ENCODE measurements around the gene PCBD1. TPM values are rescaled to one million over a fixed set of nuclear protein-coding genes. Genes with fewer than 3 reads are reported as not detected.

Gene PCBD1
- polyA plus RNA-seq, 3 donors: 18.0 to 28.3 (median 21.3) TPM

DNA sequence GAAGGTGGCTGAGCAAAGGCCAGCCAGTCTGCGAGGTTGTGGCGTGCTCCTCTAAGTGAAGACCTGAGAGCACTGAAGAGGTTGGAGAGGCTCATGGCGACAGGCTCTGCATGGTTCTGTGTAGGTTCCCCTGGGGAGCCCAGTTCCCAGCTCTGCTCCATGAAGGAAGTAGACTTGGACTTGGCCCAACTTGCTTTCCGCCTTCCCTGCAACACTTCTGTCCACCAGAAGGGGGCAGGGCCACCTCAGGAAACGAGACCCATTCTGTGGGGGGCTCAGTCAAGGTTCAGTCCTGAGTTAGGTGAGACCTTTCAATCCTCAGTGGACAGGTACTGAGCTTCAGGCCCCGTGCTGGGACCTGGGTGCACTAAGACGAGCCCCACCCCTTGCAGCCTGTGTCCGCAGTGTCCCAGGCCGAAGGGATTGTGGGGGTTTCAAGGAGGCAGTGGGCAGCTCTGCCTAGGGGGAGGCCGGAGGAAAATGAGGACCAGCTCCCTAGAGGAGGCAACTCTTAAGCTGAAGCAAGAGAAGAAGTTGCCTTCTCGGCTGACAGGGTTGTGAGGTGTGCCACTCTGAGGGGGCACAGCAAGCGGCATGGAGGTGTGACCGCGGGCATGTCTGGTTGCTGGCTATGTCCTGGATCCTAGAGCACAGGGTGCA, 15.0 kb upstream of the PCBD1 start:
- intact Hi-C loops (cut with micrococcal nuclease): no loop called here
- Mint-ChIP-seq H3K27me3 (ENCODE audit: low read depth in 3 of 3) (peaks cover 5 to 13% (median 5%) of the 10 kb centered on the region in 3 donors), H3K27ac (no peak overlapping the region), H3K36me3 (no peaks in the 10 kb centered on the region), H3K4me1 (no peaks in the 10 kb centered on the region), H3K4me3 (no peak overlapping the region), H3K9me3 (no peaks in the 10 kb centered on the region)
- no peaks in the 10 kb centered on the region for H3K4me1 ChIP-seq (ENCODE audit: control insufficient read depth in 1 of 2, insufficient read depth in 2 of 2, low read length in 2 of 2)
- 65% methylated on average over 14 of the region's 14 CpGs for WGBS (ENCODE audit: insufficient coverage)
- H3K4me2 ChIP-seq (replicated peaks; ENCODE audit: extremely low read depth, low read length, poor library complexity, severe bottlenecking): no peak overlapping the region
- peak; percentile 10 to 32 (median 11) for DNase-seq
- no peak overlapping the region for H3K9ac ChIP-seq (ENCODE audit: insufficient read depth, low read length, poor library complexity, severe bottlenecking)
- no peaks in the 10 kb centered on the region for H3K79me2 ChIP-seq (ENCODE audit: insufficient read depth, low read length)
- no peak overlapping the region for H2AFZ ChIP-seq (ENCODE audit: insufficient read depth, low read depth, low read length, poor library complexity, severe bottlenecking)
- TF ChIP-seq, protein P1, sequence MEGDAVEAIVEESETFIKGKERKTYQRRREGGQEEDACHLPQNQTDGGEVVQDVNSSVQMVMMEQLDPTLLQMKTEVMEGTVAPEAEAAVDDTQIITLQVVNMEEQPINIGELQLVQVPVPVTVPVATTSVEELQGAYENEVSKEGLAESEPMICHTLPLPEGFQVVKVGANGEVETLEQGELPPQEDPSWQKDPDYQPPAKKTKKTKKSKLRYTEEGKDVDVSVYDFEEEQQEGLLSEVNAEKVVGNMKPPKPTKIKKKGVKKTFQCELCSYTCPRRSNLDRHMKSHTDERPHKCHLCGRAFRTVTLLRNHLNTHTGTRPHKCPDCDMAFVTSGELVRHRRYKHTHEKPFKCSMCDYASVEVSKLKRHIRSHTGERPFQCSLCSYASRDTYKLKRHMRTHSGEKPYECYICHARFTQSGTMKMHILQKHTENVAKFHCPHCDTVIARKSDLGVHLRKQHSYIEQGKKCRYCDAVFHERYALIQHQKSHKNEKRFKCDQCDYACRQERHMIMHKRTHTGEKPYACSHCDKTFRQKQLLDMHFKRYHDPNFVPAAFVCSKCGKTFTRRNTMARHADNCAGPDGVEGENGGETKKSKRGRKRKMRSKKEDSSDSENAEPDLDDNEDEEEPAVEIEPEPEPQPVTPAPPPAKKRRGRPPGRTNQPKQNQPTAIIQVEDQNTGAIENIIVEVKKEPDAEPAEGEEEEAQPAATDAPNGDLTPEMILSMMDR (IDR thresholded peaks at IDR 0.05): peak; percentile 88
- no peaks in the 10 kb centered on the region for H4K20me1 ChIP-seq (ENCODE audit: insufficient read depth, low read length)
- H3K9me3 ChIP-seq (replicated peaks in 1 of 2; ENCODE audit: control insufficient read depth in 1 of 2, insufficient read depth in 1 of 2, low read length in 2 of 2): no peaks in the 10 kb centered on the region
- H3K36me3 ChIP-seq (replicated peaks in 1 of 2; ENCODE audit: control insufficient read depth in 1 of 2, insufficient read depth in 2 of 2, low read length in 2 of 2): no peaks in the 10 kb centered on the region
- H3K4me3 ChIP-seq (replicated peaks in 1 of 3; ENCODE audit: low read depth in 2 of 3, low read length in 3 of 3): no peak overlapping the region
- H3K27ac ChIP-seq (ENCODE audit: low read depth in 1 of 2, low read length in 2 of 2): no peak overlapping the region
- H3K27me3 ChIP-seq (ENCODE audit: control insufficient read depth in 2 of 2, insufficient read depth in 2 of 2, low read length in 2 of 2): no peaks in the 10 kb centered on the region

DNA sequence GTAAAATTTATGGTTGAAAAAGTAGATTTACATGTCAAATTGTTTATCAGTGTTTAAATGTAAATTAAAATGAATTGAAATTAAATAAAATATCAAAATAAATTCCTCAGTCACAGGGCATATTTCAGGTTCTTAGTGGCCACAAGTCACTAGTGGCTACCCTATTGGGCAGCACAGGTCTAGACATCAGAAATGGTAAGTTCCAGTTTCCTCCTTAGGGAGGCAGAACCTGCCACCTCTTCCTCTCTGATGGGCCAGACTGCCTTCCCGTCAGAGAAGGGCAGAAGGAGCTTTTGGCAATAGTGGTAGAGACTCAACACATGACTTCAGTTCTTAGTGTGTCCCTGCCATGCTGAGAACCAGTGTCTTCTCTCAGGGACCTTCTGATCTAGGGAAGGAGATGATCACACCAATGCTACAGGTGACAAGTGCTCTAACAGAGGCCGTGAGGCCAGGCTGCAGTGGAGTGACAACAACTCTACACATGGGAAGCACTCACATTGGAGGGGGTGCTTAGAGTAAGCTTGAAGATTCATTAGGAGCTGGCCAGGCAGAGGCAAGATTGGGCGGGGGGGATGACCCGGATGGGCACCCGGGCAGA, 14.4 kb upstream of the PCBD1 start:
- TF ChIP-seq, protein P1 (IDR thresholded peaks at IDR 0.05): no peak
- Histone ChIP-seq H3K9ac (ENCODE audit: insufficient read depth, low read length, poor library complexity, severe bottlenecking) (no peak overlapping the region), H3K4me2 (replicated peaks; ENCODE audit: extremely low read depth, low read length, poor library complexity, severe bottlenecking) (no peak overlapping the region), H3K27ac (ENCODE audit: low read depth in 1 of 2, low read length in 2 of 2) (no peak overlapping the region), H3K4me1 (ENCODE audit: control insufficient read depth in 1 of 2, insufficient read depth in 2 of 2, low read length in 2 of 2) (no peaks in the 10 kb centered on the region), H3K36me3 (replicated peaks in 1 of 2; ENCODE audit: control insufficient read depth in 1 of 2, insufficient read depth in 2 of 2, low read length in 2 of 2) (no peaks in the 10 kb centered on the region), H3K9me3 (replicated peaks in 1 of 2; ENCODE audit: control insufficient read depth in 1 of 2, insufficient read depth in 1 of 2, low read length in 2 of 2) (no peaks in the 10 kb centered on the region), H3K27me3 (ENCODE audit: control insufficient read depth in 2 of 2, insufficient read depth in 2 of 2, low read length in 2 of 2) (no peaks in the 10 kb centered on the region), H4K20me1 (ENCODE audit: insufficient read depth, low read length) (no peaks in the 10 kb centered on the region), H3K79me2 (ENCODE audit: insufficient read depth, low read length) (no peaks in the 10 kb centered on the region), H3K4me3 (replicated peaks in 1 of 3; ENCODE audit: low read depth in 2 of 3, low read length in 3 of 3) (no peak overlapping the region), H2AFZ (ENCODE audit: insufficient read depth, low read depth, low read length, poor library complexity, severe bottlenecking) (no peak overlapping the region)
- whole genome bisulfite sequencing (ENCODE audit: insufficient coverage): 96% methylated on average over 4 of the region's 5 CpGs
- peaks cover 2 to 13% (median 5%) of the 10 kb centered on the region in 3 donors for H3K27me3 Mint-ChIP-seq (ENCODE audit: low read depth in 3 of 3)
- no peaks in the 10 kb centered on the region for H3K4me1 Mint-ChIP-seq
- DNase-seq: no peak
- intact Hi-C loops (cut with micrococcal nuclease): no loop called here
- H3K36me3 Mint-ChIP-seq: no peaks in the 10 kb centered on the region
- H3K27ac Mint-ChIP-seq: no peak overlapping the region
- no peak overlapping the region for H3K4me3 Mint-ChIP-seq
- no peaks in the 10 kb centered on the region for H3K9me3 Mint-ChIP-seq
